HG03354 (cell line): ENCODE results near the gene DPH1.
"Not testable (repeated sequence)": the region's sequence is repeated elsewhere in the genome, so short reads cannot be mapped to it uniquely, and the experiment has no call there.

Source experiments
- ATAC-seq: cut with Tn5 transposase; IDR thresholded peaks from one replicate; pipeline ENCODE4 v1.9.1; 2021; ENCODE audit warnings: mild to moderate bottlenecking; ENCODE audit not compliant: unreplicated experiment, poor library complexity, severe bottlenecking

The DPH1 gene

DNA sequence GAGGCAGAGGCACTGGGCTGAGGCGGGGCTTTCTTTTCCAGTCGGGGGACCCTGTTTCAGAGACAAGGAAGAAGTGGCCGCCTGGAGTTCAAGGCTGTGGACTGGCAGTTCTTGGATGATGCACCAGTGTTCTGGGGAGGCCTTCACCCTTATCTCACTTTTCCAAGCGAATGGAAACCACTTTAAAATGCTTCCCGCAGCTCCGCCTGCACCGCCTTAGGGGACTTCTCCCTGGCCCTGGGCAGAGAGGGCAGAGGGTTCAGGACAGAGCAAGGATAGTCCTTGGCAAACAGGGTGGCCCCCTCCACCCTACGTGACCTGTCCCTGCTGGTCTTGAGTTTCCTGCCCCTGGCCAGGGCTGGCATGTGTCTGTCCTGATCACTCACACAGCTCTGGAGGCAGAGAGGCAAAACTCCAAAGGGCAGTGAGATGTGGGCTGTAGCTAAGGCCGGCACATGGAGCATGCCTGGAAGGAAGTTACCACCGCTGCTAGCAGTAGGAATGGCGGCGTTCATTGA lies 25.5 kb upstream of the DPH1 start:
- no peak for ATAC-seq

DNA sequence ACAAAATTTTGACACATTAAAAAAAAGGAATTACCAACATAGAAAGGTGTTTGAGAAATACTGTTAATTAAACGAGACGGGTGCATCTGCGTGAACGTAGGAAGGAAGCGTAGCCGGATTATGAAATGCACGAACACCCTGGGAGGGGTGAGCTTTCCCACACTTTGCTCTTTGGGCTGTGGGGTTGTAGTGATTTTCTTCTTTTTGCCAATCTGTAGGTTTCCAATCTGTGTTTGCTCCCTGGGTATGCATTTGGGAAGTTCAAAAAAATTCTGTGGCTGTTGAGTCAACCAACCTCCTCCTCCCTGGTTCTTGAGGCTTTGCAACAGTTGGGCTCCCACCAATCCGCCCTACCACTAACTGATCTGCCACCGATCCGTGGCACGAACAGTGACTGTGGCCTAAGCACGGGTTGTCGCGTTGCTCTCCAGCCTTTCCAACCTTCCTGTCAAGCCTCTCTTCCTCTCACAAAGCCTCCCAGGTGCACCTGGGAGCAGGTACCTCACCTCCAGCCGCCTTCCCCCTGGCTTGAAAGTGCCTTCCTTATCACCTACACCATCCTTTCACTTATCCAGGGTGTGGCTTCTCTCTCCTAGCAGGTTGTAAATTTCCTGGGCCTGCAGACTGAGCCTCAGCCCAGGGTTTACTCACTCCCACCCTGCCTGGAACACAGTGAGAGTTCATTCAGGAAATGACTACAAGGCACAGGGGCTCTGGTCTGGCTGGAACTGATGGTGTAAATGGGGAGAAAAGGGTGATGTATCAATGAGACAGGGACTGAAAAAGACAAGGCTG lies 21.4 kb upstream of the DPH1 start:
- ATAC-seq = no peak

DNA sequence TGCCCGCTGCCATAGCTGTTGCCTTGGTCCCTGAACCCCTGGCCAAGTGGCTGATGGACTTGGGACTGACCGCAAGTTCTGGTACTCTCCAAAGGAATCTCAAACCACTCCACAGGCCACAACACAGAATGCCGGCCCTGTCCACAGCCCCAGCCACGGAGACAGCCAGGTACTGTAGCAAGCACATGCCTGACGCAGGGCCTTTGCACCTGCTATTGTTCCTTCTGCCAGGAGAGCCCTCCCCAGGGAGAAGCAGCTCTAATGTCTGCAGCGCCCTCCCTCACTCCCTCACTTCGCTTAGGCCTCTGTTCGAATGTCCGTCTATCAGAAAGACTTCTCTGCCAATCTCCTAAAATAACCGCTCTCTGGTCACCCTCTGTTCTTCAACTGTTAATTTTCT lies 20.2 kb upstream of the DPH1 start:
- ATAC-seq = no peak

DNA sequence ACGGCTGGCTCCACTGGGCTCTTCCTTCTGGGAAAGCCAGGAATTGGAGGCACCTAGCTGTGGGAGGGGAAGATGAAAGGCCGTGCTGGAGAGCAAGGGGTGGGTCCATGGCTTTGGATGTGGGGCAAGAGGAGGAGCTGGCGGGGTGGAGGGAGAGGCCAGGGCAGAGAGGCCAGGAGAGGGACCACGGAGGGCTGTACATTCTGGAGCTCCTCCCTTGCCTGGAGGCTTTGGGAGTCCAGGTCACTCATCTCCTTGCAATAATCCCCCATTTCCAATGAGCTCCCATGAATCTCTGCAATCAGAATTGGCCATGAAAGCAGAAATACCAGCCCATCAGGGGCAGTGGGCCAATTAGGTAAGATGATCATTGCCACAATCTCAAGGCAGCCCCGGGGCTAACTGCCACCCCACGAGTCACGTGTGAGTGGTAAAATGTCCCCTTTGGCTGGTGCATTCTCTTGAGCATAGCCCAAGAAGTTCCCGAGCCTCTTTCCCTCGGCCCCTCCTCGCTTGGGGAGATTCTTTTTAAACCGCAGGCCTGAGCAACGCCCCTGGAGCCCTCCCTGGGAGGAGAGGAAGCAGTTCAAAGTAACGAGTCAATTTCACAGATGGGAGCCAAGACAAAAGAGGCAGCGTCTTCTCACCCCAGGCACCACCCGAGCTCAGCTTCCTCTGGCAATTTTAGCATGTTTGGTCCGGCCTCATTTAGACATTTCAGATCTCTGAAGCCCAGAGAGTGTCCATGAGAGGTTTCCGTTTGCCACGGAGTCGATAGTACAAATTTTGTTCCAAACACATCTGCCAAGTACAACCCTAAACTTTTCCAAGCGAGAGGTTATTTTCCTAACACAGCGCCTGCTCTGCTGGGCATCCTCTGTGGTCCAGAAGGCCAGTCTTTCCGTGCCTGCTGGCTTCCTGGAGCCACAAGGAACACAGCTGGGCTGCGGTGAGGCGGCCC lies 18.3 kb upstream of the DPH1 start:
- ATAC-seq = no peak

DNA sequence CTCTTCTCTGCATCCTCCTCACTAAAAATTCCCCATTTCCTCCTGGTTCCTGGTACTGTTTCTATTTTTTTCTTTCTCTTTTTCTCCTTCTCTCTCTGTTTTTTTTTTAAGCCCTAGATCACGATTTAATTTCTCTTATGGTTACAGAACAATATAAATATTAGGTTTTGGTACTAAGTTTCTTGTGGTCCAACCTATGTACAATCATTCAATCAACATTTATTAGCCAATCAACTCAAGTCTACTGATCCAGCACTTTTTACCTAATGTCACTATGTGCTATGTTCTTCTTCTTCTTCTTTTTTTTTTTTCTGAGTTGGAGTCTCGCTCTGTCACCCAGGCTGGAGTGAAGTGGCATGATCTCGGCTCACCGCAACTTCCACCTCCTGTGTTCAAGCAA lies 17.5 kb upstream of the DPH1 start:
- ATAC-seq = no peak

DNA sequence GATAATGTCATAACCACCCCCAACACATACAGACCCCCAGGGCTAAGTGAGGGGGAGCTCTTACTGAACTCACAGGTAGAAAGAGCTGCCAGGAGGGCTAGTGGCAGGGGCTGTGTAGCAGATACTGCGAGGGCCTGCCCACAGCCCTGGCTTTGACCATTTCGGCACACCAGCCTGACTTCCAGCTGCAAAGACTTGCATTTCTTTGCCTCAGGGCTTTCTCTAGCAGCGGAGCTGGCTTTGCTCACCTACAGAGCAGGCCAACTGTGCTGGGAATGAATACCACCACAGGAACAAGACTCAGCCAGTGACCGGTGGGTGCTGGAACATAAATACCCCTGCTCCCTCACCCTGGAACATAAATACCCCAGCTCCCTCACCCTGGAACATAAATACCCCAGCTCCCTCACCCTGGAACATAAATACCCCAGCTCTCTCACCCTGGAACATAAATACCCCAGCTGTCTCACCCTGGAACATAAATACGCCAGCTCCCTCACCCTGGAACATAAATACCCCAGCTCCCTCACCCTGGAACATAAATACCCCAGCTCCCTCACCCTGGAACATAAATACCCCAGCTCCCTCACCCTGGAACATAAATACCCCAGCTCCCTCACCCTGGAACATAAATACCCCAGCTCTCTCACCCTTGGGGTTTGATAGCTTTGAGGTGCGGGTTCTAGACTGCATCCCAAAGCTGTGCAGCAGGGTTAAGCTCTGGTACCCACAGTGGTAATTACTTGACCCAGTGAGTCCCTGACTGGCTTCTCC lies 16.5 kb upstream of the DPH1 start:
- not testable (repeated sequence) for ATAC-seq

DNA sequence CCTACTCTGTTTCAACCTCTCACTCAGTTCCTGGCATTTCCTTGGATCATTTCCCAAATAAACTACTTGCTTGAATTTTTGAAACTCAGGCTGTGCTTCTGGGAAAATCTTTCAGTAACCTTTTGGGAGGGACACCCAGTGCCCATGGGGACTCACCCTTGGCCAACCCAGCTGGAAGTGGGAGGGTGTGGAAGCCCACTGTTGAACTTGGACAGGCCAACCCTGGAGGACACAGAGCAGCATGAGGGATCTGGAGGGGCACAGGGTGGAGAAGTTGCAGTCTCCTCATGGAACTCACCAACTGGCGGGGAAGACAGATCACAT lies 16.0 kb upstream of the DPH1 start:
- no peak for ATAC-seq

DNA sequence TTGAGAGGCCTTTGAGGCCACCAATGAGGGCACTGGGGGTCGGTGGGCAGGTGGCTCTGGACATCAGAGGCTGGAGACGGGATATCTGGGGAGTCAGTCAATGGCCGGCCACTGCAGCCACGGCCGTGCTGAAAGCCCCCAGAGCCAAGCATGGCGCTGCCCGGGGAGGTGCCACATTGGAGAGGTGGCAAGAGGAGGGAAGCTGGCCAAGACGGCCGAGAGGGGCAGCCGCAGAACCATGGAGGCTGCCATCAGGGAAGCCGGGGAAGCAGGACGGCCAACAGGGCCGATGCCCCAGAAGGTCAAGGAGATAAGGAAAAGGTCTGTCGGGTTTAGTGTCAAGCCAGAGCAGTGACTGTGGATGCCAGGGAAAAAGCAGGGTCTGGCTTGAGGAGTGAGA lies 14.6 kb upstream of the DPH1 start:
- ATAC-seq = no peak

DNA sequence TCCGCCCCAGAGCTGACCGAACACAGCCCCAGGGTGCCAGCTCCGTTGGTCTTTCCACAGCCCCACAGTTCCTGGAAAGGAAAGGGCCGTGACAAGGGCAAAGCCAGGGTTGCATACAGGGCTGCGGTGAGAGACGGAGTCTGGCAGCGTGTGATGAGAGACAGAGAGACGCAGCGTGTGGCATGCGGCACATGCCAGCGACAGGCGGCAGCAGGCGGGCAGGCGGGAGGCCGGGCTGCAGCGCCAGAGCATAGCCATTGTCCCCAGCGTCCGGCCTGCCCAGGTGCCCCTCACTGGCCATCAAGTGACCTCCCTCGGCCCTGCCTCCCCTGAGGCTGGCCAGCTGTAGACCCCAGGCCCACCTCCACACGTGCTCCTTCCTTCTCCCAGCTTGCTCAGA lies 13.5 kb upstream of the DPH1 start:
- no peak for ATAC-seq

DNA sequence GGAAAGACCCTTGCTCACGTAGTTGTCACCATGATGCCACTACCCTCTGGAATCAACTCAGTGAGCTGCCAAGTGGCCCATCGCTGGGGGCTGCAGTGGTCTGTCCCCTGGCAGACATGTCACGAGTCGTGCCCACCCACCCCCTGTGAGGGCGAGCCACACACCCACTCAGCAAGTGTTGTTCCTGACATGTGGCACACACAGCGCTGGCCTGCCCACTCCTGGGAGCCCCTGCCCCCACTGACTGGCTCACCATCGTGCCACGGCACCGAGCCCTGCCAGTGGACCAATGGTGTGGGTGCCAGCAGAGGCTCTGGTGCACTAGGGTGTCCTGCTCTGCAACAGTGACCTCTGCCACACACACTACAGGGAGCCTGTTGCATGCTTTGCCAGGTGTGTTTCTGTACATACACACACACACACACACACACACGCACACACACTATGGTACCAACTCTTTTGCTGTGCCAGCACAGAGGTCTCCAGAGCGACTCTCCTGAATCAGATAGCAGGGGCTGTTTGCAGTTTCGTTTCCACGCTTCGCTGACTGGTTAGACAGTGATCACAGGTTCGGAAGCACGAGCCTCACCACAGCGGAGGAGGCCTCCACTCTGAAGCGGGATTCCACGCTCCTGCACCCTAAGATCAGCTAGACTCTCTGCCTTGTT lies 12.5 kb upstream of the DPH1 start:
- ATAC-seq = no peak

DNA sequence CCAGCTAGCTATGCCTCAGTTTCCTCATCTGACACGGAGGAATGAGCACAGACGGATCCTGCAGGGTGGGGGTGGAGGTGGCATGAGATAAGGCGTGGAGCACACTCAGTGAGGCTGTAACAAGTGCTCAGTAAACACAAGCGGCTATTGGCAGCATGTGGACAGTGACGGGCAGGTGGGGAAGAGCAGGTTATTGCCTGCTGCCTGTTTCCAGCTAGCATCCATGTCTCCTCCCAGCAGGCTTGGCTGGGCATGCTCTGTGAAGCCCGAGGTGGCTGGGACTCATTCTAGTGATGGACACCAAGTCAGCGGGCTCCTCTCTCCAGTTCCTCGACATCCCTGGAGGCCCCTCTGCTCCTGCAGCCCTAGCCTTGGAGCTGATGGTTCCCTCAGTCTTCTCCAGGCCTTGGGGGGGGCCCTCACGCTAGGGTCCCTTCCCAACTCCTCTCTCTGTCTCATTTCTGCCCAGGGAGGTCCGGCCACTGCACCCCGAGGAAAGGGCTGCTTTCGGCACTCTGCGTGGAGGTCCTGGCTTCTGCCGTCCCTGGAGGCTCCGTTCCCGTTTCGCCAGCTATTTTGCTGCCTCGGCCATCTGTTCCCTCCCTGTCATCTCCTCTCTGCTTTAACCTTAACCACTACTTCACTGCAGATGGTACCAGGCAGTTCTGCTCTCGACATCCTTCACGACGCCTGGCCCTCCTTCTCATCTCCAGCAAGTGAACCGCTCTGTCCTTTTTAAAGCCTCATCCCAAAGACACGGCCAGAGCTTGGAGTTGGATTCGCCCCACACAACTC lies 11.0 kb upstream of the DPH1 start:
- no peak for ATAC-seq

DNA sequence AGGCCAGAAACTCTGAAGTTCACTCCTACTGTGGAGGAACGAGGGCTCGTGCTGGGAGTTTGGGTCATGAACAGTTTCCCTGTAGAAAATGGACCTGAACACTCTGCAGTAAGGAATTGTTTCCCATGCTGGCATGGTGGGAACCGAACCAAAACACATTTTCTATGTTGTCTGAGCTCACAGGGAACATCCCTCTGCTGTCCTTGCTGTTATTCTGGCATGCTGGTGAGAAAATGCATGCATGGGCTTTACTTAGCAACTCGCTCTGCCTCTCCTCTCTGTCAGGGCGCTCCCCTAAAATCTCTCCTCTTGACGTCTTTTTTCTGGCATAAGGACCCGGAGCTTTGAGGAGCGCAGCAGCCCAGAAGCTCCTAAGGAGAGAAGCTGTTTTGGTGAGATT lies 10.2 kb upstream of the DPH1 start:
- ATAC-seq = no peak

DNA sequence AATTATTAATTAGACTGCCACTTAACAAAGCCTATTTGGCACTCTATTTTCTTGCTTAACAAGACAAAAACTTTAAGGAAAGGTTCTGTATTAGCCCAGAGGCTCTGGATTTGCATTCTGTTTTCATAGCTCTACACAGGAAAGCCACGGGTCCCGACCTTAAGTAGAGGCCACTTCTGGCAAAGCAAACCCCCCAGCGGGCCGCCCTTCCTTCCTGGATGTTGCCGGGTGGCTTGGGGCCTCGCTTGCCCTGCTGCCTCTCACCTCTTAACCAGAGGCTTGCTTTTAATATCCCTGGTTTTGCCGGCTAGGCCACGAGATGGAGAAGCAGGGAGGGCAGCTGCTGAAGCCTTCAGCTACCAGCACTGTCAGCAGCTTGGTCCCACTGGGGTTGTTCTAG lies 9.2 kb upstream of the DPH1 start:
- ATAC-seq = no peak

DNA sequence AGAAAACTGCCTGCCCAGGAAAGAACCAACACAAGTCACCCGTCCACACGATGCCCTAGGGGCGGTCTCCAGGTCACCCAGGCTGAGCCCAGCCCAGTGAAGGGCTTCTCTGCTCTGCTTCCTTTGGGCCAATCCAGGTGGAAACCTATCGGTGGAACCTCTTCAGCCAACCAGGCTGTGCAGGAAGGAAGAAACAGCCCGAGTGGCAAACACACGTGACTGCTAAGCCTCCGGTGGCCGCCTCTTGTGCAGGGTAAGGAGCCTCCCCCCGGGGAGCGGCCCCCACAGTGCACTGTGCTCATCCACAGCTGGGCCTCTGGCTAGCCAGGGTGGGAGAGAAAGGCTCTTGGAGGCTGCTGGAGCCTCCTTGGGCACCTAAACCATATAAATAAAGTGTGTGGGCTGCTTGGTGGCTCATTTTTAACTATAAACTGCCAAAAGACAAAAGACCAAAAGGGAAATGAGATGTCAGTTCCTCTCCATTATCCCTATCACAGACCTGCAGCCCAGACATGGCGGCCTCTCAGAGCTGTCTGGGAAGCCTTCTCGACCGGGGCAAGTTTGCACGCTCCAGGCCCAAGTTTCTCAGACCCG lies 7.2 kb upstream of the DPH1 start:
- no peak for ATAC-seq

DNA sequence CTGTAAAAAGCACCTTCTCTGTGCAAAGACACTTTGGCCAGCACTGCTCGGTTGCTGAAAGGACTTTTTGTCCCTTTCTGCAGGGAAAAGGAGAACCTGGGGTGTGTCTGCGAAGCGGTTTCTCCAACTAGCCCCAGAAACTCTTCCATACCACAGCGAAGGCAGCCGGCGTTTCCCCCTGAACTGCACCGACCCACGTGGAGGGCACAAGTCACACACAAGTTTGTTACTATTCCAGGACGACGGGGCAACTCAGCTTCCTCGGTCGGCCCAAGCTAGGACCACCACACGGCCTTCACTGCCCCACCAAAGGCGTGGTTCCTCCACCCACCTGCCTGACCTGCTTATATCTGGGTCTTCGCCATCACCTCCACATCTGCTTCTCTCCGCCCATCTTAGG lies 6.7 kb upstream of the DPH1 start:
- ATAC-seq = no peak

DNA sequence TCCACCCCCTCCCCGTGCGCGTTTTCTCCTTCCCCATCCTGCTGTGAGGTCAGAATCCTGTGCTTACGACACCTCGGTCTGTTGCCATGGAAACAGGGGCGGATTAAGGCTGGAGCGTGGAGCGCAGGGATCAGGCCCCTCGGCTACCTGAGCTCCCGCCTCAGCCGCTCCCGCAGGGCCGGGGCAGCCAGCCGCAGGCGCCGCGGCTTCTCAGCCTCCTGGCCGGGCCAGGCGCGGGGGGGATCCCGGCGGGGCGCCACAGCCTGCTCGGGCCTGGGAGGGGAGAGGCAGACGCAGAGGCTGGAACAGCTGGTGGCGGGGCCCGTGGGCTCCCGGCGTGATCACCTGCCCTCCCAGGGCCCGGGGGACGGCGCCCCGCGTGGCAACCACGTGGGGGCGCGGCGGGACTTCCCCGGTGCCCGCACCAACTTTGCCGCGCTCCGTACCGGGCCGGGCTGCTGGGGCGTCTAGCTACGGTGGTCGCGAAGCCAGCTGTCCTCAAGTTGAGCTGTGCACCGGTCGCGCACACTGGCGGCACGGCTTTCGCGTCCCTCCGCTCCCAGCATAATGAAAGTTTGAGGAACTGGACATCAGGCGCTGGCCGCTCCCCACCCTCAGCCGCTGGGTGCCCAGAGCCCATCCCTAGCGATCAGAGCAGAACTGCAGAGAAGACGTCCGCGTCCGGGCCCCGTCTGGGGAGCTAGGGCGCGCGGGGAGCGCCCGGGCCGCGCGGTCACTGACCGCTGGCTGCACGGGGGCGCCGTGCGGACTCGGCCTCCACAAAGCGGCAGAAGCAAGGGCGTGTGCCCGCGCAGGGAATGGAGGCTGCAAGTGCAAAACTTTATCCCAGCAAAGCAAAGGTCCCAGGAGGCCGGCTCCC lies 6.0 kb upstream of the DPH1 start:
- no peak for ATAC-seq

DNA sequence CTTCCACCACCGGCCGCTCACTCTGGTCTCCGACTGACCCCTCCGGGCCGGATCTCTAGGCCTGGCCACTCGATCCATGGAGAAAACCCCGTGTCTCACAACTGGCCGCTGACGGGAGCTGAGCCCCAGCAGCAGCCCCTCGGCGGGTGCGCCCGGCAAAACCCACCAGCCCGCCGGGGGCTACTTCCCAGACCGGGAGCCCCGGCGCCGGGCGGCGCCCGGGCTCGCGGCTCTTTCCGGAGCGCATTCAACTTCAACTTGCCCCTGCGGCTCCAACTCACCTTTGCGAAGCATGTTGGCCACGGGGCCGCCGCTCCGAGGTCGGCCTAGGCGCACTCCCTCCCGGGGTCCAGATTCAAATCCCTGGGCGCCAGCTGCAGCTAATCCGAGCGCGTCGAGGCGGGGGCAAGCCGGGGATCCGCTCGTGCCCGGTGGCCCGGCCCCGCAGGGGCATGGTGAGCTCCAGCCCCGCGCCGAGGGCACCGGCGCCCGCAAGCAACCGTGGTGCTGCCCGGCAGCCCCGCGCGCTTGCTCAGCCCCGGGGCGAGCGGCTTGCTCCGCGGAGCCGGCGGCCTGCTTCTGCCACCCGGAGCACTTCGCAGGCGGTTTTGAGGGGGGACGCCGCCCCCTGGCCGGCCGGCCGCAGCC lies 5.3 kb upstream of the DPH1 start:
- ATAC-seq = no peak
